HG03095 (cell line): ENCODE results near the gene STEAP2.
"Not testable (repeated sequence)": the region's sequence is repeated elsewhere in the genome, so short reads cannot be mapped to it uniquely, and the experiment has no call there.

Source experiments
- ATAC-seq: cut with Tn5 transposase; IDR thresholded peaks from one replicate; pipeline ENCODE4 v1.9.1; 2021; ENCODE audit warnings: moderate library complexity; ENCODE audit not compliant: unreplicated experiment

The STEAP2 gene

DNA sequence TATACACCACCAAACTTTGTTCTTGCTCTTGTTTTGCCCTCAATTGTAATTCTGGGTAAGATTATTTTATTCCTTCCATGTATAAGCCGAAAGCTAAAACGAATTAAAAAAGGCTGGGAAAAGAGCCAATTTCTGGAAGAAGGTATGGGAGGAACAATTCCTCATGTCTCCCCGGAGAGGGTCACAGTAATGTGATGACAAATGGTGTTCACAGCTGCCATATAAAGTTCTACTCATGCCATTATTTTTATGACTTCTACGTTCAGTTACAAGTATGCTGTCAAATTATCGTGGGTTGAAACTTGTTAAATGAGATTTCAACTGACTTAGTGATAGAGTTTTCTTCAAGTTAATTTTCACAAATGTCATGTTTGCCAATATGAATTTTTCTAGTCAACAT is 20.9 kb downstream of the STEAP2 start:
- no peak for ATAC-seq

DNA sequence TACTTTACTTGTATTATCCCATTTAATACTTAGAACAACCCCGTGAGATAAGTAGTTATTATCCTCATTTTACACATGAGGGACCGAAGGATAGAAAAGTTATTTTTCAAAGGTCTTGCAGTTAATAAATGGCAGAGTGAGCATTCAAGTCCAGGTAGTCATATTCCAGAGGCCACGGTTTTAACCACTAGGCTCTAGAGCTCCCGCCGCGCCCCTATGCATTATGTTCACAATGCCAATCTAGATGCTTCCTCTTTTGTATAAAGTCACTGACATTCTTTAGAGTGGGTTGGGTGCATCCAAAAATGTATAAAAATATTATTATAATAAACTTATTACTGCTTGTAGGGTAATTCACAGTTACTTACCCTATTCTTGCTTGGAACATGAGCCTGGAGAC is 22.0 kb downstream of the STEAP2 start:
- no peak for ATAC-seq

DNA sequence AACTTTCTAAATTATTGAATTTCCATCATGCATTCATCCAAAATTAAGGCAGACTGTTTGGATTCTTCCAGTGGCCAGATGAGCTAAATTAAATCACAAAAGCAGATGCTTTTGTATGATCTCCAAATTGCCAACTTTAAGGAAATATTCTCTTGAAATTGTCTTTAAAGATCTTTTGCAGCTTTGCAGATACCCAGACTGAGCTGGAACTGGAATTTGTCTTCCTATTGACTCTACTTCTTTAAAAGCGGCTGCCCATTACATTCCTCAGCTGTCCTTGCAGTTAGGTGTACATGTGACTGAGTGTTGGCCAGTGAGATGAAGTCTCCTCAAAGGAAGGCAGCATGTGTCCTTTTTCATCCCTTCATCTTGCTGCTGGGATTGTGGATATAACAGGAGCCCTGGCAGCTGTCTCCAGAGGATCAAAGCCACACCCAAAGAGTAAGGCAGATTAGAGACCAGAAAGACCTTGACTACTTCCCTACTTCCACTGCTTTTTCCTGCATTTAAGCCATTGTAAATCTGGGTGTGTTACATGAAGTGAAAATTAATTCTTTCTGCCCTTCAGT is 25.3 kb downstream of the STEAP2 start:
- ATAC-seq, result no peak

DNA sequence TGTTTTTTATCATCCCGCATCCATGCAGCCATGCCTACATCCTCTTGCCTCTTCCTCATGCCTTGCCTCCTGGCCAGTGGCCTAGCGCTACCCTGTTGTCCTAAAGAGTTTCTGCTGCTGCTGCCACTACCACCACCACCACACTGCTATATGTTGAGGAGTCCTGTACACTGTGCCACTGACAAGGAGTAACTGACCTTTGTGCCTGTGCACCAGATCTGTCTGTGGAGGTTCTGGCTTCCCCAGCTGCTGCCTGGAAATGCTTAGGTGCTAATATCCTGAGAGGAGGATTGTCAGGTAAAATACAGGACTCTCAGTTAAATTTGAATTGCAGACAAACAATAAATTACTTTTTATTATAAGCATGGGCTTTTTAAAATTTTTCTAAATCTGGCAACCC is 26.5 kb downstream of the STEAP2 start:
- no peak for ATAC-seq

DNA sequence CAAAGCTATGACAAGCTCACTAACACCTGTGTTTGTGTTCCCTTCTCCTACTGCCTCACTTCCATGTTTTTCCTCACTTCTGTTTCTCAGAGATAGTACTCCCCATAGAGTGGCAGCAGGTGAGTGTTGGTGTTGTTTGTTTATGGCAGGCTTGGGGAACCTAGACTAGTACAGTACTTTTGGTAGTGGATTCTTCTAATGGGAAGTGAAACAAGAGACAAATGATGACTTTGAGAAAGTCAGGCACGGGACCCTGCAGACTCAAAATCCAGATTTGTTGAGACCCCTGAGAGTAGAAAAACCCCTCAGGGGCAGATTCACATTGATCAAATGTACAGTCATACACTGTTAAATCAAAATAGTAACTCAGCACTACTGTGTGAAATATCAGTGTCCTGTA is 27.0 kb downstream of the STEAP2 start:
- ATAC-seq, result no peak

DNA sequence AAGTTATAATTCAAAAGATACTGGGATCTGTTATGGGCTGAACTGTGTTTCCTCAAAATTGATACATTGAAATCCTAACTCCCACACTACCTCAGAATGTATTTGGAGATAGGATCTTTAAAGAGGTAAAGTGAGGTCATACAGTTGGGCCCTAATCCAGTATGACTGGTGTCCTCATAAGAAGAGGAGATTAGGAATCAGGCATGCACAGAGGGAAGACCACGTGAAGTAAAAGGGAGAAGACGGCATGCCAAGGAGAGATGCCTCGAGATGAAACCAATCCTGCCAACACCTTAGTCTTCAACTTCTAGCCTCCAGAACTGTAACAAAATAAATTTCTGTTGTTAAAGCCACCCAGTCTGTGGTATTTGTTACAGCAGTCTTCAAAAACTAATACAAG is 27.5 kb downstream of the STEAP2 start:
- no peak for ATAC-seq

DNA sequence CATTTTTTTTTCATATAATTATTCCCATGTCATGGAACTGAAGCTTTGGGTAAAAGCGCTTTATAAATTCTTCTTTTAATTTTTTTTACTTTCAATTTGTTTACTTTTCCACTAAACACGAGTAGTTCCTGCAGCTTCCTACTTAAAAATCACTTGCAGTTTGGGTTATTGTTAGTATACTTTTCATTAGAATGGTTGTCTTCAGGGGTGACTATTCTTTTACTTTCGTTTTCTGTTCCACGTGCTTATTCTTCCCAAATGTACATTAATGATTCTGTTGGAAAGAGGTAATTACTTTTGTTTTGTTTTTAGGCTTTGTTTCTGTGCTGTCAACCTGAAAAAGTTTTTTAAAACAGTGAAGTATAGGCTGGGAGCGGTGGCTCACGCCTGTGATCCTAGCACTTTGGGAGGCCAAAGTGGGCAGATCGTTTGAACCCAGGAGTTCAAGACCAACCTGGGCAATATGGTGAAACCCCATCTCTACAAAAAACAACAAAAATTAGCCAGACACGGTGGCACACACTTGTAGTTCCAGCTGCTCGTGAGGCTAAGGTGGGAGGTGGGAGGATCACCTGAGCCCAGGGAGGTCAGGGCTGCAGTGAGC is 28.2 kb downstream of the STEAP2 start:
- ATAC-seq, result no peak

DNA sequence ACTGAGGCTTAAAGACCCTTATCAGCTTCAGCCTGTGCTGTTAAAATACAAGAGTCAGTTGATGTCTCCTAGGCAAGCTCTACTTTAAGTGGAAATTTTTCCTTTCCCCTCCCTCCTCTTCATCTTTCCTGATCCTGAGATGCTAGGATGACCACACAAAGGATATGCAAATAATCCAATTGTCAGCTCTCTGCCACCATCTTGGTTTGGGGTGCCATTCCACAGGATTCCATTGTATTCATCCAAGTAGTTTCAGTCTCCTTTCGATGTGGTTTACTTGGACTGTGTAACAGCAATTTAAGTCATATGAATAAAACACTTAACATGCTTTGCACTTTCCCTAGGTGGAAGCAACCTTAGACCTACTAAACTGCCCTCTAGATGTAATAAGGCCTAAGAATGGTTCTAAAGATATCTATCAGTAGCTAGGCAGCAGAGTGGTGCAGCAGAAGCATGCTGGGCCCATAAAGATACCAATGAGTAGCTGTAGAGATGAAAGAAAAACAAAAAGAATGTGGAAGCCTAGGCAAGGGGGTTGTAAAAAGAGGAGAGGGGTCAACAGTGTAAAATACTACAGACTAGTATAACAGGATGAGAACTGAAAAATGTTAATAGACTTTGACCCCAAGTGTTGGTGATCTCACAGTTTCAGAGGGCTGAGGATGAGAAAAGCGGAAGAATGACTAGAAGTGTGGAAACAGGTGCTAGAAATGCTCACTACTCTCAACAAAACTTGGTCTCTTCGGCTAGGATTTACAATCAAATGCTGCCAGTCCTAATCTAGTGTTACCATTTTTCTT is 31.0 kb downstream of the STEAP2 start:
- peak; percentile 58 for ATAC-seq

DNA sequence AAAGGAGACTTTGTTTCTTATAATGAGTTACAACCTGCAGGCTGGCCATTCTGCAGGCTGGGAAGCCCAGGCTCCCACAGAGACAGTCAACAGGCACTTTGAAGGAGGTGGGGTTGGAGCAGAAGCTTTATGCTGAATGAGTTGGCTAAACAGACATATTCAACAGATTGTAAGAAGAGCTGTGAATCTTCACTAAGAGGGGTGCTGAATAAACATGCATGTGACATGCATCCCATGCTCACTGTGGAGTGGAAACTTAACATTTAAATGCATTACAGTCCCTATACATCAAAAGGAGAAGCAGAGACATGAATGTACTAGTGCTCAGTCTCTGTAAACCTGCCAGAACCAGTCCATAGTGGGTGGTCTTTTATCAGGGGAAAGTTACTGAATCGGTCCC is 32.0 kb downstream of the STEAP2 start:
- no peak for ATAC-seq

DNA sequence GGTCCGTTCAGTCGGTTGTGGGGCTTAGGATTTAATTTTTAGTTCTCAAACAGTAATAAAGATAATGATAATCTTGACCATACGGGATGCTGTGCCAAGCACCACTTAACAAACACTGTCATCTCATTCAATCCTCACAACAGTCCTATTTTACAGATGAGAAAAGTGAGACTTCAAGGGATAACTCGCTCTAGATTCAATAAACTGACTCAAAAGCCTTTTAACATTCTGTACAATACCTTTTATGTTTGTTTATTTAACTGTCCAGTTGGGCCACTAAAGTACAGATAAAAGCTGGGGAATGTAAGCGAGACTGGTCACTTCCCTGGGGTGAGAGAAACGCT is 33.0 kb downstream of the STEAP2 start:
- no peak for ATAC-seq

DNA sequence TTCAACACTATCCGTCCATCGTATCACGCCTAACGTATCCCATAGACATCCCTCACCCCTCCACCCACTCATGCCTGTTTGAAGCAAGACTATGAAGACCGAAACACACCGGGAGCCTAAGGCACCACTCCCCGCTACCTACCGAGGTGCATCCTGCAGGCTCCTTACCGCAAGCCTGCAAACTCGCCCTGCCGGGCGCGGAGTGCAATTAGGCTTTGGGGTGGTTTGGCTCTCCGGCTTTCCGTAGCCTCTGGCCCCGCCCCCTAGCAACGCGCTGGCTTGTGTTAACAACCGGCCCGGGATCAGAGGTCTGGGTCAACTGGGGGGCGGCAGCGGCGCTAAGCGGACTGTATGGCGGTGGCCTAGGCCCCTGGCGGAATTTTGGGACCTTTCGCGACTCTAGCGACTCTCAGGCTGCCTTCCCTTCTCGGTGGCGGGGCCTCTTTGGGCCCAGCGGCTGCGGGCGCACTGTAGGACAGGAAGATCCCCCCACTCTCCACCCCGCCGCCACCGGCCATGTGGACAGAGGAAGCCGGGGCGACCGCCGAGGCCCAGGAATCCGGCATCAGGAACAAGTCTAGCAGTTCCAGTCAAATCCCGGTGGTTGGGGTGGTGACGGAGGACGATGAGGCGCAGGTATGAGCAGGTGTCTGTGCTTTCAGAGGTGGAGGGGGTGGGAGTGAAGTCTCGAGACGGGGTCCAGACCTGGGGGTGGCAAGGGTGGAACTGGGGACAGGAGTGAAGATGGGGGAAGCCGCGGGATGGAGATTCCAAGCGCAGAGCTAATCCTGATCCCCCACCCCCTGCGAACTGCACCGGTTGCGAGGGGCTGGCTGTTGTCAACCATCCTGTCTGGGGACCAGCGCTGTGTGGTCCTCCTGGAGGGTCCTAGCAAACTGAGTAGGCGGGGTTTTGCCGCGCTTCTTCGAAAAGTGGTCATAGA is 33.6 kb downstream of the STEAP2 start, which contains the start of gene CFAP69:
Gene CFAP69, plus strand, starts transcription at position 266 of the 943 bp plus-strand sequence. Its CDS starts 251 bp downstream, at position 517.
- ATAC-seq, result peak; percentile 85

DNA sequence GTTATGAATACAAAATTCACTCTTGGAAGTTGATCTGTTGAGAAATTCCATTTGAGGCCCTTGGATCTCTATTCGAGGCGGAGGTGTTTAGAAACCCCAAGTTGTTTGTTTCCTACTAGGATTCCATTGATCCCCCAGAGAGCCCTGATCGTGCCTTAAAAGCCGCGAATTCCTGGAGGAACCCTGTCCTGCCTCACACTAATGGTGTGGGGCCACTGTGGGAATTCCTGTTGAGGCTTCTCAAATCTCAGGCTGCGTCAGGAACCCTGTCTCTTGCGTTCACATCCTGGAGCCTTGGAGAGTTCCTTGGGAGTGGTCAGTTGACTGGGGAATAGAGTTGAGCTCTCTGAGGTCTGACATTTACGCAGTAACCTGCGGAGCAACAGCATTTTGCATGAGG is 34.6 kb downstream of the STEAP2 start:
- ATAC-seq, result no peak

DNA sequence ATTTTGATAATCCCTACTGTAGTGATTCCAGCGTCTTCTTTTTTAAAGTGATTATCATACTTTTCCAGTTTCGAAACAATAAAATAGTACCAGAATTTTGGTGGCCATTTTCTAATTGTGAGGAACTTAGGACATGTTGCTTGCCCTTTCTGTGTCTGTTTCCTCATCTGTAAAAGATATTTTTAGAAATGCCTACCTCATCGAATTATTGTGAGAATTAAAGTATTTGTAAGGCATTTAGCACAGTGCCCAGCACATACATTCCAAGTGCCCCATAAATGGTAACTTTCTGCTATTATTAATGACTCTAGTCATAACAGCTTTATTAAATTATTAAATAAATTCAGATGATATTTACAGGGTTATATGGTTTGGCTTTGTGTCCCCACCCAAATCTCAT is 37.2 kb downstream of the STEAP2 start:
- no peak for ATAC-seq

DNA sequence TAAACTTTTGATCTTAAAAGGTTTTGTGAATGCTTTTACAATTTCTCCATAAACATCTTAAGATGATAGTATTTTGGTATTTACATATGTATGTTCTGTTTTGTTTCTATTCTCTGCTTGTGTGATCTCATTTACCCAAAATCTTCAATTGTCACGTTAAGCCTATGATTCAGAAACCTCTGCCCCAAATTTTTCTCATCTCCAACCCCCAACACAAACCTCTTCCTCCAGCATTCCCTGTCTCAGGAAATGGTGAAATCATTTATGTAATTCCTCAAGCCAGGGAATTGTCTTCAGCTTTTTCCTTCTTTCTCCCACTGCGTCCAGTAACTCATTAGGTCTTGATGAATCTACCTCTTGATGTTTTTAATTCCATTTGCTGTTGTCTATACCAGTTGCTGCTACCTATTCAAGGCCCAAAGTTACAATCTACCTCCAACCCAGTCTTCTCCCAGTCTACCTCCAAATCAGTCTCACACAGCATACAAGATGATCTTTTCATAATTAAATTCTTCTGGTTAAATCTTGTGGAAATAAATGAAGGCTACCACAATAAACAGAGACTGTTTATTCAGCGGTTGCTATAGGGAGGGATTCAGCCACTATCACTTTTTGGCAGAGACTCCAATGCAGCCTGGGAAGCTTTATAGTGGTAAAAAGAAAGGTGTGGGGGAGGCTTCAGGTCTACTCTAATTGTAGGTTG is 39.2 kb downstream of the STEAP2 start:
- no peak for ATAC-seq

DNA sequence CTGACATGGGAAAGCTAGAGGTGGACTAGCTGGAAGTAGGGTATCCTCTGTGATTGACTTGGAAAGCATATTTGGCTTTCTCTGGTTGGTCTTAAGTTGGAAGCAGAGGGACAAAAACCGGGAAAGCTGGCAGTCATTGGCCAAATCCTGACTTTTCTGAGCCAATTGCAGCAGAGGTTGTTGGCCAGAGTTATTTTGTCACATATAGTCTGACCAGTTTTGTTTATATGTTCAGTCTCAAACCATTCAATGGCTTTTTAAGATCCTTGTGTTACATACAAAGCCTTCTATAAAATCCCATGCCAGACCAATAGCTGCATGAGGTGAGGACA is 39.7 kb downstream of the STEAP2 start:
- ATAC-seq, result no peak

DNA sequence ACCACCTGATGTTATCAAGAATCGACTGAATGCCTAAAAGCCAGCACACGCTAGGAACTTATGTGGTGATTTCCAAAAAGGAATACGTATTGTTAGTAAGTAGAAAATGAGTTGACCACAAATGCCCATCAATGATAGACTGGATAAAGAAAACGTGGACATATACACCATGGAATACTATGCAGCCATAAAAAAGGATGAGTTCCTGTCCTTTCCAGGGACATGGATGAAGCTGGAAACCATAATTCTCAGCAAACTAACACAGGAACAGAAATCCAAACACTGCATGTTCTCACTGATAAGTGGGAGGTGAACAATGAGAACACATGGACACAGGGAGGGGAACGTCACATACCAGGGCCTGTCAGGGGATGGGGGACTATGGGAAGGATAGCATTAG is 44.5 kb downstream of the STEAP2 start:
- ATAC-seq, result not testable (repeated sequence)

DNA sequence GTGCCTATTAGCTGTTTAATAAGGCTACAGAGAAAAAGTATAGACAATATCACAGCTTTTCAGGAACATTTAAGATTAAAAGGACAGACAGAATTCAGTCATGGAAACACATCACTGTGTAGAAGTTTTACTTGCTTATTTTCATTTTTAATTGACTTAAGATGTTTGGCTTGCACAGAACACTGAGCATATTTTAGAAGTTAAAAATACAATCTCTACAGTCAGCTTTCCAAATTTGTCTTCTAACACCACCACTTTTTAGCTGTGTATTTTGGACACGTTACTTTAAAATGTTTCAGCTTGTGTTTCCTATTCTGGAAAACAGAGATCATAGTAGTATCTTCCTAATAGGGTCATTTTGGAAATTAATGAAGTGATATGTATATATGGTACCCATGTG is 45.2 kb downstream of the STEAP2 start:
- no peak for ATAC-seq

DNA sequence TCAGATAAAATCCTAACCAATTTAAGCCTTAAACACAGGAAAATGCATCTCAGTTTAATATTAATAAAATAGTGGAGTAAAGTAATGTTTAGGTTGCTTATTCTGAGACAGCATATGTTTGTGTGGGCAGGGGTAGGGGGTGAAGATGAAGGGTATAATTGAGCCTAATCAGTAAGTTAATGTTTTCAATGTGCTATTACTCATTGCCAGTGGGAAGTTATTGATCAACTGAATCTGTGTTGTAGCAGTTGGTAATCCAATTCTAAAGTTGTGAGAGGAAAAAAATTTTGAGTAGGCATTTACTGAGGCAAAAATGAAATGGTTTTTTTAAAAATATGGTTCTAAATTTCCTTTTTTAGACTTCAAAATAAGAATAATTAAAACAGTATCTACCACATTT is 49.9 kb downstream of the STEAP2 start:
- ATAC-seq, result no peak

DNA sequence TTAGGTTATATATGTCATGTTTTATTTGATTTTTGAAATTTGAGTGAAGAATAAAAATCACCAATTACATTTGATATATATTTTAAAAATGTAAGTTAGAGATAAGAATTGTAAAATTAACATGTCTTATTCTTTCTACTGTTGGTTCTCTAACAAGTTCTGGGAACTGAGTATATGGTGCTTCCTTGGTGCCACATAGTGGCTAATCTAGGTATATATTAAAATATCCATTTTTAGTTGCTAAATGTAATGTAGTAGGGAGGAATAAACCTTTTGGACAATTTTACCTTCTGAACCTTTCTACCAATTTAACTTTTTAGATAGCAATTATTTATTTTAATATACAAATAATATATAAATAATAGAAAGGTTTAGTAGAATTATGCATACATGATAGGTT is 50.9 kb downstream of the STEAP2 start:
- no peak for ATAC-seq

DNA sequence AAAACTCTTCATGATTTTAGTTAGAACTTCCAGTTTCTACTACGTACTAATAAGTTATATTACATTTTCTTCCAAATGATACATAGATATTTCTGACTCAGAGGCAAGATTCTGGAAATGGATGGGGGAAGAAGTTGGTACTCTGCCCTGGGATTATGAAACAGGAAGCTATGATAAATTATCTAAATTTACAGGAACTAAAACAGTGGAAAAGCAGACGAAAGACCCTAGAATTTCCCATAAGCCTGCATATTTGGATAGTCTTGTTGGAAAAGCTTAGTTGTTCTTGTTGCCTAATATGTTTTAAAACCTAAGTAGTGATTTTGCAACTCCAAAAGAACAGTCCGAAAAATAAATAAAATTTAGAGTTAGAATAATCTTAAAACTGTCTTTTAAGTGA is 55.3 kb downstream of the STEAP2 start:
- ATAC-seq, result no peak
